Liver (tissue), 9 donors: Measurements from ENCODE around the gene ADAM8. TPM values are rescaled to one million over a fixed set of nuclear protein-coding genes. Genes with fewer than 3 reads are reported as not detected.

Experiments
- DNase-seq: peaks from one replicate; pipeline ENCODE4 v3.0.0-alpha.2; 2017; ENCODE audit warnings: low spot score
- H3K27ac ChIP-seq, 2 donors: one replicate each; pipeline ENCODE4 v1.7.0; 2013; ENCODE audit warnings: inconsistent platforms in 2 of 2, low read length in 2 of 2, control low read depth in 1 of 2, low read depth in 1 of 2, mild to moderate bottlenecking in 1 of 2
- H3K27me3 ChIP-seq, 4 donors: one replicate each; pipeline versions ENCODE4 v1.6.1 to v1.7.0; 2013; ENCODE audit warnings: low read length in 3 of 4, inconsistent platforms in 1 of 4, mild to moderate bottlenecking in 1 of 4, moderate library complexity in 1 of 4; ENCODE audit not compliant: control insufficient read depth in 4 of 4, insufficient read depth in 4 of 4
- H3K36me3 ChIP-seq, 4 donors: one replicate each; pipeline versions ENCODE4 v1.6.1 to v1.7.0; 2013; ENCODE audit warnings: low read length in 3 of 4, mild to moderate bottlenecking in 3 of 4, low read depth in 1 of 4, moderate library complexity in 1 of 4; ENCODE audit not compliant: control insufficient read depth in 4 of 4, insufficient read depth in 3 of 4
- H3K4me1 ChIP-seq, 4 donors: one replicate each; pipeline versions ENCODE4 v1.6.1 to v1.7.0; 2013; ENCODE audit warnings: low read length in 3 of 4, mild to moderate bottlenecking in 3 of 4, moderate library complexity in 1 of 4; ENCODE audit not compliant: control insufficient read depth in 4 of 4, insufficient read depth in 4 of 4
- H3K4me3 ChIP-seq, 3 donors: one replicate each; pipeline versions ENCODE4 v1.6.1 to v1.7.0; 2013; ENCODE audit warnings: low read length in 3 of 3, control low read depth in 1 of 3, low read depth in 1 of 3, mild to moderate bottlenecking in 1 of 3
- H3K9ac ChIP-seq, 2 donors: one replicate each; pipeline ENCODE4 v1.7.0; 2013; ENCODE audit warnings: low read length in 2 of 2, mild to moderate bottlenecking in 2 of 2, moderate library complexity in 2 of 2, control low read depth in 1 of 2, low read depth in 1 of 2
- H3K9me3 ChIP-seq, 4 donors: one replicate each; pipeline versions ENCODE4 v1.6.1 to v1.7.0; 2013; ENCODE audit warnings: low read length in 3 of 4; ENCODE audit not compliant: control insufficient read depth in 4 of 4
- ATF3 ChIP-seq: IDR thresholded peaks from 2 replicates; pipeline ENCODE4 v1.6.1; 2016; ENCODE audit warnings: antibody characterized with exemption
- CTCF ChIP-seq: fragments of 150-350 bp; IDR thresholded peaks from 2 replicates; pipeline ENCODE4 v1.5.1; 2017; ENCODE audit warnings: improper control_type of control experiment, low read depth, low read length; ENCODE audit not compliant: missing input control
- EGR1 ChIP-seq, 2 donors: IDR thresholded peaks; 2 replicates each; pipeline ENCODE4 v1.6.1; 2016 to 2018; ENCODE audit warnings: antibody characterized with exemption in 2 of 2, low read depth in 2 of 2
- FOXA1 ChIP-seq: IDR thresholded peaks from 2 replicates; pipeline ENCODE4 v1.6.1; 2016; ENCODE audit warnings: antibody characterized with exemption
- FOXA2 ChIP-seq: IDR thresholded peaks from 2 replicates; pipeline ENCODE4 v1.6.1; 2016; ENCODE audit warnings: antibody characterized with exemption
- GABPA ChIP-seq, 2 donors: IDR thresholded peaks in 1 of 2; conservative IDR thresholded peaks in 1 of 2; 2 replicates each; pipeline ENCODE4 v1.6.1; 2016; ENCODE audit warnings: antibody characterized with exemption in 2 of 2, mild to moderate bottlenecking in 1 of 2, moderate library complexity in 1 of 2
- HNF4A ChIP-seq, 2 donors: conservative IDR thresholded peaks; 2 replicates each; pipeline ENCODE4 v1.6.1; 2016; ENCODE audit warnings: antibody characterized with exemption in 2 of 2, mild to moderate bottlenecking in 2 of 2
- HNF4G ChIP-seq: IDR thresholded peaks from 2 replicates; pipeline ENCODE4 v1.6.1; 2016; ENCODE audit warnings: antibody characterized with exemption
- JUND ChIP-seq, 2 donors: IDR thresholded peaks; 2 replicates each; pipeline ENCODE4 v1.6.1; 2016; ENCODE audit warnings: antibody characterized with exemption in 2 of 2
- NR2F2 ChIP-seq: IDR thresholded peaks from 2 replicates; pipeline ENCODE4 v1.6.1; 2016; ENCODE audit warnings: antibody characterized with exemption
- RAD21 ChIP-seq, 2 donors: IDR thresholded peaks; 2 replicates each; pipeline ENCODE4 v1.6.1; 2016; ENCODE audit warnings: antibody characterized with exemption in 2 of 2, mild to moderate bottlenecking in 2 of 2
- REST ChIP-seq: IDR thresholded peaks from 2 replicates; pipeline ENCODE4 v1.6.1; 2016; ENCODE audit warnings: antibody characterized with exemption, mild to moderate bottlenecking
- RXRA ChIP-seq, 2 donors: IDR thresholded peaks; 2 replicates each; pipeline ENCODE4 v1.6.1; 2017 to 2018; ENCODE audit warnings: antibody characterized with exemption in 2 of 2, mild to moderate bottlenecking in 1 of 2
- SP1 ChIP-seq: IDR thresholded peaks from 2 replicates; pipeline ENCODE4 v1.6.1; 2018; ENCODE audit warnings: antibody characterized with exemption, mild to moderate bottlenecking
- ZBTB33 ChIP-seq: IDR thresholded peaks from 2 replicates; pipeline ENCODE4 v1.6.1; 2016; ENCODE audit warnings: antibody characterized with exemption
- WGBS: extraction: QIAGEN DNeasy Blood & Tissue Kit; methylation state at CpG from one replicate; pipeline ENCODE4 v1.1.7; 2013; 5-methylcytosine and 5-hydroxymethylcytosine counted together
- polyA plus RNA-seq, 2 donors: library from polyadenylated mRNA; stranded (reverse) in 1 of 2; unstranded in 1 of 2; fragments of 200-250 nt in 1 of 2; fragments of >200 nt in 1 of 2; fragmentation: Nextera tagmentation in 1 of 2; extraction: Ambion mirVana in 1 of 2; gene quantifications; one replicate each; pipeline versions ENCODE4 v1.2.1 to v1.2.3, GENCODE V29; 2013 to 2015
- total RNA-seq, 2 donors: library from RNA; depleted of rRNA; stranded (reverse); fragments of >200 nt; gene quantifications; one replicate each; pipeline ENCODE4 v1.2.3, GENCODE V29; 2014
- donor health status: healthy.
- donor health status: healthy.
- donor health status: healthy.
- donor health status: healthy.
- donor health status: healthy.

The ADAM8 gene
- total and polyA plus RNA-seq, 4 donors = 1.3 to 6.9 (median 3.7) TPM

- no peak for TF ChIP-seq HNF4A (conservative IDR thresholded peaks at IDR 0.05)
Observed at GRCh38 chr10:133272301-133272963, 4.2 kb downstream of the ADAM8 start (continued).

- DNase-seq = no peak
- 86% methylated on average over 35 of the region's 35 CpGs for WGBS
- peaks cover 7 to 28% (median 11%) of the 10 kb centered on the region in 4 donors for H3K36me3 ChIP-seq
Observed at GRCh38 chr10:133271521-133272300, 5.0 kb downstream of the ADAM8 start.

GRCh38 chr10:133270773-133271297, 5.8 kb downstream of the ADAM8 start:
- TF ChIP-seq ATF3 (no peak), HNF4G (no peak), REST (no peak), ZBTB33 (no peak), RXRA (IDR thresholded peaks at IDR 0.05) (no peak), EGR1 (IDR thresholded peaks at IDR 0.05; ENCODE audit: low read depth in 2 of 2) (no peak), GABPA (IDR thresholded peaks at IDR 0.05 in 1 of 2, conservative IDR thresholded peaks at IDR 0.05 in 1 of 2) (no peak), CTCF (no peak), HNF4A (conservative IDR thresholded peaks at IDR 0.05) (no peak), FOXA1 (no peak), JUND (IDR thresholded peaks at IDR 0.05) (no peak), FOXA2 (no peak), NR2F2 (no peak)
- DNase-seq = no peak
- H3K9ac ChIP-seq = no peak overlapping the region
- no peak overlapping the region for H3K27ac ChIP-seq
- no peaks in the 10 kb centered on the region for H3K4me1 ChIP-seq
- H3K4me3 ChIP-seq = no peak overlapping the region
- H3K9me3 ChIP-seq = no peaks in the 10 kb centered on the region
- H3K27me3 ChIP-seq = no peaks in the 10 kb centered on the region
- WGBS = 96% methylated on average over 19 of the region's 19 CpGs
- peaks cover 7 to 28% (median 11%) of the 10 kb centered on the region in 4 donors for H3K36me3 ChIP-seq

More at GRCh38 chr10:133271521-133272300, 5.0 kb downstream of the ADAM8 start:
- Histone ChIP-seq H3K4me3 (no peak overlapping the region), H3K27me3 (no peaks in the 10 kb centered on the region), H3K9ac (no peak overlapping the region), H3K9me3 (no peaks in the 10 kb centered on the region), H3K4me1 (peaks cover 0 to under 1% (median 0%) of the 10 kb centered on the region in 4 donors), H3K27ac (no peak overlapping the region)
- TF ChIP-seq RAD21 (IDR thresholded peaks at IDR 0.05) = no peak
- no peak for TF ChIP-seq RXRA (IDR thresholded peaks at IDR 0.05)
- no peak for TF ChIP-seq EGR1 (IDR thresholded peaks at IDR 0.05; ENCODE audit: low read depth in 2 of 2)
- TF ChIP-seq SP1 = no peak
- no peak for TF ChIP-seq ZBTB33
- no peak for TF ChIP-seq HNF4G
- no peak for TF ChIP-seq JUND (IDR thresholded peaks at IDR 0.05)
